HEK293T (cell line): ENCODE measurements around the gene HYAL2.

Experiments
- CTCF ChIA-PET: fragments of 350-600 bp; formaldehyde crosslinking; extraction: SDS; loops from one replicate; lab custom pipeline; 2021; ENCODE audit warnings: antibody characterized with exemption, inconsistent platforms; lab: Yijun Ruan, JAX
- POLR2A ChIA-PET: fragments of 350-600 bp; formaldehyde crosslinking; extraction: SDS; loops from one replicate; lab custom pipeline; 2020; ENCODE audit warnings: antibody characterized with exemption, inconsistent platforms; lab: Yijun Ruan, JAX
- DNase-seq: peaks from one replicate; pipeline ENCODE4 v3.0.0; 2012; ENCODE audit warnings: mixed read lengths; ENCODE audit errors: extremely low spot score
- ARNT ChIP-seq: fragments of 450-650 bp; IDR thresholded peaks from 2 replicates; pipeline ENCODE4 v1.6.1; 2017; ENCODE audit warnings: mild to moderate bottlenecking
- BHLHE40 ChIP-seq: fragments of 450-650 bp; IDR thresholded peaks from 2 replicates; pipeline ENCODE4 v1.6.1; 2016; ENCODE audit warnings: mild to moderate bottlenecking, moderate library complexity, borderline replicate concordance
- CTBP1 ChIP-seq: fragments of 450-650 bp; IDR thresholded peaks from 2 replicates; pipeline ENCODE4 v1.6.1; 2016; ENCODE audit warnings: borderline replicate concordance
- ELF4 ChIP-seq: fragments of 450-650 bp; IDR thresholded peaks from 2 replicates; pipeline ENCODE4 v1.6.1; 2017; ENCODE audit warnings: antibody characterized with exemption
- FOXA1 ChIP-seq: fragments of 450-650 bp; IDR thresholded peaks from 2 replicates; pipeline ENCODE4 v1.6.1; 2016; ENCODE audit warnings: mild to moderate bottlenecking
- FOXK2 ChIP-seq: fragments of 450-650 bp; IDR thresholded peaks from 2 replicates; pipeline ENCODE4 v1.6.1; 2016; ENCODE audit warnings: mild to moderate bottlenecking
- FOXM1 ChIP-seq: fragments of 450-650 bp; IDR thresholded peaks from 2 replicates; pipeline ENCODE4 v1.6.1; 2017; ENCODE audit warnings: mild to moderate bottlenecking, borderline replicate concordance
- HDGF ChIP-seq: fragments of 450-650 bp; IDR thresholded peaks from 2 replicates; pipeline ENCODE4 v1.6.1; 2017; ENCODE audit warnings: antibody characterized with exemption, borderline replicate concordance
- L3MBTL2 ChIP-seq: fragments of 450-650 bp; conservative IDR thresholded peaks from 2 replicates; pipeline ENCODE4 v1.6.1; 2016; ENCODE audit warnings: mild to moderate bottlenecking
- LEF1 ChIP-seq: fragments of 450-650 bp; IDR thresholded peaks from 2 replicates; pipeline ENCODE4 v1.6.1; 2017; ENCODE audit warnings: mild to moderate bottlenecking, borderline replicate concordance
- NFRKB ChIP-seq: fragments of 450-650 bp; IDR thresholded peaks from 2 replicates; pipeline ENCODE4 v1.6.1; 2016; ENCODE audit warnings: mild to moderate bottlenecking, moderate library complexity
- PKNOX1 ChIP-seq: fragments of 450-650 bp; IDR thresholded peaks from 2 replicates; pipeline ENCODE4 v1.6.1; 2016
- SP1 ChIP-seq: fragments of 450-650 bp; IDR thresholded peaks from 2 replicates; pipeline ENCODE4 v1.6.1; 2017
- SUZ12 ChIP-seq: fragments of 450-650 bp; IDR thresholded peaks from 2 replicates; pipeline ENCODE4 v1.6.1; 2016; ENCODE audit warnings: mild to moderate bottlenecking
- TARDBP ChIP-seq: fragments of 450-650 bp; IDR thresholded peaks from 2 replicates; pipeline ENCODE4 v1.6.1; 2016
- ZNF384 ChIP-seq: fragments of 450-650 bp; IDR thresholded peaks from 2 replicates; pipeline ENCODE4 v1.6.1; 2016

Gene HYAL2

GRCh38 chr3:50352781-50353180 lies 30.2 kb upstream of the HYAL2 start:
- peak; percentile 19 for DNase-seq
- ChIA-PET CTCF (interaction anchor here (1.1 kb wide), 1 partner anchor 10 kb away, joined by 3 read pairs; no protein-coding TSS in a partner anchor), POLR2A (interaction anchor here (1.0 to 8.2 kb wide), 5 partner anchors 12 to 216 kb away, joined by 3 to 119 read pairs (median 5); partner anchors contain the start of genes HEMK1 and TUSC2)
- no peak for TF ChIP-seq TARDBP
- no peak for TF ChIP-seq NFRKB
- TF ChIP-seq ARNT: no peak
- TF ChIP-seq FOXA1: no peak
- no peak for TF ChIP-seq CTBP1
- no peak for TF ChIP-seq L3MBTL2
- no peak for TF ChIP-seq FOXK2
- no peak for TF ChIP-seq HDGF
- no peak; the same call in 1 of the 2 replicates for TF ChIP-seq PKNOX1
- TF ChIP-seq BHLHE40: no peak
- TF ChIP-seq ZNF384: no peak
- TF ChIP-seq SP1: no peak
- TF ChIP-seq LEF1: no peak
- TF ChIP-seq SUZ12: no peak
- TF ChIP-seq FOXM1: no peak
- TF ChIP-seq ELF4: no peak

GRCh38 chr3:50351323-50351697 lies 28.8 kb upstream of the HYAL2 start:
- CTCF ChIA-PET: interaction anchor here (1.3 kb wide), 1 partner anchor 192 kb away, joined by 4 read pairs; no protein-coding TSS in a partner anchor
- DNase-seq: no peak
- TF ChIP-seq HDGF (no peak), LEF1 (no peak), L3MBTL2 (no peak), PKNOX1 (no peak), TARDBP (no peak), FOXK2 (no peak), CTBP1 (no peak), FOXA1 (no peak)
- POLR2A ChIA-PET: interaction anchor here (1.1 to 8.2 kb wide), 7 partner anchors 8 to 218 kb away, joined by 4 to 119 read pairs (median 9); partner anchors contain the start of genes HEMK1, TMEM115 and TUSC2

GRCh38 chr3:50350527-50351322 lies 28.2 kb upstream of the HYAL2 start, which contains the start of the genes CYB561D2 and NPRL2:
Gene CYB561D2, plus strand, starts transcription at chr3:50350862. Its CDS starts 572 bp downstream, at chr3:50351434.
Gene NPRL2, minus strand, starts transcription at chr3:50350775. Its CDS starts 123 bp downstream, at chr3:50350652.
- CTCF ChIA-PET: interaction anchor here (1.3 to 1.4 kb wide), 2 partner anchors 14 to 192 kb away, joined by 4 read pairs; no protein-coding TSS in a partner anchor
- DNase-seq: peak; percentile 96
- POLR2A ChIA-PET: interaction anchor here (0.7 to 8.2 kb wide), 15 partner anchors 9 to 261 kb away, joined by 3 to 119 read pairs (median 4); partner anchors contain the start of genes CISH, HEMK1, SLC38A3 and TMEM115
- TF ChIP-seq PKNOX1 (peak; percentile 37; the same call in 1 of the 2 replicates), HDGF (peak; percentile 86), ELF4 (peak; percentile 99), FOXA1 (no peak), NFRKB (no peak), L3MBTL2 (peak; percentile 99)

- TF ChIP-seq ARNT (no peak), LEF1 (no peak), SP1 (no peak), ZNF384 (no peak), FOXA1 (no peak), CTBP1 (no peak), TARDBP (no peak)
- POLR2A ChIA-PET: interaction anchor here (0.7 to 8.2 kb wide), 14 partner anchors 9 to 262 kb away, joined by 3 to 119 read pairs (median 4); partner anchors contain the start of genes CISH, HEMK1, SLC38A3 and TMEM115
- no peak for DNase-seq
- CTCF ChIA-PET: interaction anchor here (1.3 to 1.4 kb wide), 2 partner anchors 13 to 193 kb away, joined by 4 read pairs; no protein-coding TSS in a partner anchor
Observed at GRCh38 chr3:50350213-50350526, 27.6 kb upstream of the HYAL2 start.

- CTCF ChIA-PET: interaction anchor here (0.6 to 1.8 kb wide), 5 partner anchors 10 to 243 kb away, joined by 3 to 7 read pairs (median 3); no protein-coding TSS in a partner anchor
- POLR2A ChIA-PET: interaction anchor here (1.0 to 8.2 kb wide), 2 partner anchors 10 to 18 kb away, joined by 3 to 119 read pairs; no protein-coding TSS in a partner anchor
- TF ChIP-seq HDGF: no peak
- TF ChIP-seq ZNF384: peak; percentile 99
- DNase-seq: peak; percentile 66
Observed at GRCh38 chr3:50347187-50347813, 24.8 kb upstream of the HYAL2 start.
